Measurements from ENCODE around the gene SMIM7. TPM values are rescaled to one million over a fixed set of nuclear protein-coding genes. Genes with fewer than 3 reads are reported as not detected.

The SMIM7 gene
- polyA plus RNA-seq, 3 donors: 99.1 to 102 (median 102) TPM

GRCh38 chr19:16628984-16629691 is 30.8 kb downstream of the SMIM7 start:
- DNase-seq (ENCODE audit: extremely low read depth in 1 of 11, low read depth in 9 of 11, low spot score in 4 of 11): peak in 4 of 11 donors; percentile 9 to 47 (median 24)

- DNase-seq (ENCODE audit: extremely low read depth in 1 of 11, low read depth in 9 of 11, low spot score in 4 of 11): peak; percentile 86 to 96 (median 90)
Measured at GRCh38 chr19:16628183-16628983, 31.6 kb downstream of the SMIM7 start, which contains the start of gene MED26. MED26 (minus strand) TSS chr19:16628204; CDS start chr19:16627943, 261 bp downstream.

- DNase-seq (ENCODE audit: extremely low read depth in 1 of 11, low read depth in 9 of 11, low spot score in 4 of 11): no peak
Measured at GRCh38 chr19:16627928-16628182, 32.1 kb downstream of the SMIM7 start.

- no peak for DNase-seq (ENCODE audit: extremely low read depth in 1 of 11, low read depth in 9 of 11, low spot score in 4 of 11)
Measured at GRCh38 chr19:16627193-16627927, 32.6 kb downstream of the SMIM7 start.

- DNase-seq (ENCODE audit: extremely low read depth in 1 of 11, low read depth in 9 of 11, low spot score in 4 of 11): no peak
Measured at GRCh38 chr19:16626796-16627192, 33.1 kb downstream of the SMIM7 start.

- no peak for DNase-seq (ENCODE audit: extremely low read depth in 1 of 11, low read depth in 9 of 11, low spot score in 4 of 11)
Measured at GRCh38 chr19:16625163-16625958, 34.6 kb downstream of the SMIM7 start.

- DNase-seq (ENCODE audit: extremely low read depth in 1 of 11, low read depth in 9 of 11, low spot score in 4 of 11): no peak
Measured at GRCh38 chr19:16624236-16624635, 35.7 kb downstream of the SMIM7 start.

- no peak for DNase-seq (ENCODE audit: extremely low read depth in 1 of 11, low read depth in 9 of 11, low spot score in 4 of 11)
Measured at GRCh38 chr19:16623576-16623975, 36.4 kb downstream of the SMIM7 start.

- no peak for DNase-seq (ENCODE audit: extremely low read depth in 1 of 11, low read depth in 9 of 11, low spot score in 4 of 11)
Measured at GRCh38 chr19:16623066-16623465, 36.9 kb downstream of the SMIM7 start.

- no peak for DNase-seq (ENCODE audit: extremely low read depth in 1 of 11, low read depth in 9 of 11, low spot score in 4 of 11)
Measured at GRCh38 chr19:16621165-16621800, 38.7 kb downstream of the SMIM7 start.

GRCh38 chr19:16620584-16620983 is 39.4 kb downstream of the SMIM7 start:
- no peak for DNase-seq (ENCODE audit: extremely low read depth in 1 of 11, low read depth in 9 of 11, low spot score in 4 of 11)

- DNase-seq (ENCODE audit: extremely low read depth in 1 of 11, low read depth in 9 of 11, low spot score in 4 of 11): no peak
Measured at GRCh38 chr19:16620018-16620417, 39.9 kb downstream of the SMIM7 start.

GRCh38 chr19:16619457-16619856 is 40.5 kb downstream of the SMIM7 start:
- no peak for DNase-seq (ENCODE audit: extremely low read depth in 1 of 11, low read depth in 9 of 11, low spot score in 4 of 11)

GRCh38 chr19:16618248-16618647 is 41.7 kb downstream of the SMIM7 start:
- no peak for DNase-seq (ENCODE audit: extremely low read depth in 1 of 11, low read depth in 9 of 11, low spot score in 4 of 11)

- DNase-seq (ENCODE audit: extremely low read depth in 1 of 11, low read depth in 9 of 11, low spot score in 4 of 11): no peak
Measured at GRCh38 chr19:16615808-16616207, 44.1 kb downstream of the SMIM7 start.

- DNase-seq (ENCODE audit: extremely low read depth in 1 of 11, low read depth in 9 of 11, low spot score in 4 of 11): no peak
Measured at GRCh38 chr19:16614941-16615340, 45.0 kb downstream of the SMIM7 start.

- no peak for DNase-seq (ENCODE audit: extremely low read depth in 1 of 11, low read depth in 9 of 11, low spot score in 4 of 11)
Measured at GRCh38 chr19:16613841-16614240, 46.1 kb downstream of the SMIM7 start.

- DNase-seq (ENCODE audit: extremely low read depth in 1 of 11, low read depth in 9 of 11, low spot score in 4 of 11): no peak
Measured at GRCh38 chr19:16612636-16613035, 47.3 kb downstream of the SMIM7 start.

GRCh38 chr19:16611121-16611520 is 48.8 kb downstream of the SMIM7 start:
- DNase-seq (ENCODE audit: extremely low read depth in 1 of 11, low read depth in 9 of 11, low spot score in 4 of 11): no peak

All from renal cortex interstitium (tissue), 11 donors.